Smooth muscle cell (in vitro differentiated cells): Measurements from ENCODE around the gene B4GALT2. TPM values are rescaled to one million over a fixed set of nuclear protein-coding genes. Genes with fewer than 3 reads are reported as not detected.

Experiments used
- DNase-seq: peaks from one replicate; lab custom pipeline; 2025; ENCODE audit not compliant: unreplicated experiment; lab: John Stamatoyannopoulos, UW
- H2AFZ ChIP-seq: fragments of 200-600 bp; sonication (generic); 2 replicates; pipeline ENCODE4 v1.6.0; 2016; ENCODE audit warnings: antibody characterized with exemption, low read depth, mild to moderate bottlenecking
- H3F3A ChIP-seq: fragments of 200-600 bp; sonication (generic); 2 replicates; pipeline ENCODE4 v1.6.0; 2017; ENCODE audit warnings: antibody characterized with exemption, low read depth
- H3K27ac ChIP-seq: fragments of 200-600 bp; sonication (generic); 2 replicates; pipeline ENCODE4 v1.5.1; 2016; ENCODE audit warnings: low read depth, mild to moderate bottlenecking
- H3K27me3 ChIP-seq: fragments of 200-600 bp; sonication (generic); 2 replicates; pipeline ENCODE4 v1.6.1; 2016; ENCODE audit warnings: low read depth, mild to moderate bottlenecking
- H3K36me3 ChIP-seq: fragments of 200-600 bp; sonication (generic); 2 replicates; pipeline ENCODE4 v1.5.1; 2016; ENCODE audit warnings: low read depth
- H3K4me1 ChIP-seq: fragments of 200-600 bp; sonication (generic); 2 replicates; pipeline ENCODE4 v1.5.1; 2016; ENCODE audit warnings: low read depth
- H3K4me2 ChIP-seq: fragments of 200-600 bp; sonication (generic); 2 replicates; pipeline ENCODE4 v1.6.0; 2016; ENCODE audit warnings: mild to moderate bottlenecking
- H3K4me3 ChIP-seq: fragments of 200-600 bp; sonication (generic); 2 replicates; pipeline ENCODE4 v1.5.1; 2016; ENCODE audit warnings: mild to moderate bottlenecking
- H3K79me2 ChIP-seq: fragments of 200-600 bp; sonication (generic); 2 replicates; pipeline ENCODE4 v1.6.0; 2016; ENCODE audit warnings: low read depth, mild to moderate bottlenecking
- H3K9ac ChIP-seq: fragments of 200-600 bp; sonication (generic); 2 replicates; pipeline ENCODE4 v1.6.0; 2016; ENCODE audit warnings: low read depth
- H3K9me3 ChIP-seq: fragments of 200-600 bp; sonication (generic); replicated peaks from 2 replicates; pipeline ENCODE4 v1.5.1; 2016; ENCODE audit warnings: low read depth
- H4K20me1 ChIP-seq: fragments of 200-600 bp; sonication (generic); 2 replicates; pipeline ENCODE4 v1.6.0; 2016; ENCODE audit warnings: low read depth
- CTCF ChIP-seq: fragments of 200-600 bp; sonication (generic); IDR thresholded peaks from 2 replicates; pipeline ENCODE4 v1.5.1; 2017; ENCODE audit warnings: borderline replicate concordance, mild to moderate bottlenecking, antibody characterized with exemption; ENCODE audit not compliant: insufficient read depth, poor library complexity, severe bottlenecking
- WGBS: methylation state at CpG from one replicate; pipeline ENCODE4 v1.1.7; 2016; ENCODE audit warnings: low lambda C conversion rate; 5-methylcytosine and 5-hydroxymethylcytosine counted together
- polyA plus RNA-seq: library from polyadenylated mRNA; unstranded; fragments of >200 nt; fragmentation: Nextera tagmentation; extraction: Ambion mirVana; gene quantifications from 2 replicates; pipeline ENCODE4 v1.2.1, GENCODE V29; 2016
- total RNA-seq: library from RNA; depleted of rRNA; stranded (reverse); fragments of >200 nt; gene quantifications from 2 replicates; pipeline ENCODE4 v1.2.3, GENCODE V29; 2014

B4GALT2 gene
- total and polyA plus RNA-seq, 2 experiments from 2014 or later: 52.4 to 135 TPM

GRCh38 chr1:44037154-44037553, 58.1 kb downstream of the B4GALT2 start:
- no peak for DNase-seq
- 91% methylated on average over 4 of the region's 5 CpGs for WGBS

GRCh38 chr1:44038876-44039657, 60.1 kb downstream of the B4GALT2 start:
- no peaks in the 10 kb centered on the region for H3K79me2 ChIP-seq
- 38% methylated on average over 2 of the region's 2 CpGs for WGBS
- H3K4me3 ChIP-seq: no peak overlapping the region
- H3K4me2 ChIP-seq: no peak overlapping the region
- H3K4me1 ChIP-seq: peaks cover 5% of the 10 kb centered on the region
- H3K27ac ChIP-seq: no peak overlapping the region
- no peaks in the 10 kb centered on the region for H3K9me3 ChIP-seq
- H3F3A ChIP-seq: no peaks in the 10 kb centered on the region
- H4K20me1 ChIP-seq: no peaks in the 10 kb centered on the region
- H3K36me3 ChIP-seq: no peaks in the 10 kb centered on the region
- no peak for DNase-seq
- H2AFZ ChIP-seq: no peak overlapping the region
- no peaks in the 10 kb centered on the region for H3K27me3 ChIP-seq
- H3K9ac ChIP-seq: no peak overlapping the region
- no peak for TF ChIP-seq CTCF

More at GRCh38 chr1:44037154-44037553, 58.1 kb downstream of the B4GALT2 start:
- no peaks in the 10 kb centered on the region for H3K27me3 ChIP-seq
- H3K79me2 ChIP-seq: no peaks in the 10 kb centered on the region
- H3K27ac ChIP-seq: no peak overlapping the region
- no peak for TF ChIP-seq CTCF
- H3K4me1 ChIP-seq: peaks cover 4% of the 10 kb centered on the region
- no peaks in the 10 kb centered on the region for H3F3A ChIP-seq
- H2AFZ ChIP-seq: no peak overlapping the region
- no peak overlapping the region for H3K4me3 ChIP-seq
- H4K20me1 ChIP-seq: no peaks in the 10 kb centered on the region
- H3K36me3 ChIP-seq: no peaks in the 10 kb centered on the region
- no peak overlapping the region for H3K4me2 ChIP-seq
- H3K9me3 ChIP-seq: no peaks in the 10 kb centered on the region
- no peak overlapping the region for H3K9ac ChIP-seq

- no peak for DNase-seq
- Histone ChIP-seq H2AFZ (no peak overlapping the region), H3K27ac (no peak overlapping the region), H3K4me3 (no peak overlapping the region), H3K4me1 (peaks cover 6% of the 10 kb centered on the region), H3K4me2 (no peak overlapping the region), H4K20me1 (no peaks in the 10 kb centered on the region), H3K27me3 (no peaks in the 10 kb centered on the region), H3K36me3 (no peaks in the 10 kb centered on the region), H3F3A (no peaks in the 10 kb centered on the region), H3K9ac (no peak overlapping the region), H3K9me3 (no peaks in the 10 kb centered on the region), H3K79me2 (no peaks in the 10 kb centered on the region)
- 94% methylated on average over 2 of the region's 2 CpGs for WGBS
- TF ChIP-seq CTCF: no peak
Observed at GRCh38 chr1:44040418-44040817, 61.4 kb downstream of the B4GALT2 start.

Other genes starting within 250 kb of the B4GALT2 start
- 0.36 TPM in 1 of 2 replicates, not detected in the other for gene ARTN, start 45.4 kb upstream of the B4GALT2 start, total RNA-seq
- gene ARTN, start 45.4 kb upstream of the B4GALT2 start, polyA plus RNA-seq: 0.27 and 0.34 TPM in 2 replicates
- gene IPO13, start 32.3 kb upstream of the B4GALT2 start, total RNA-seq: 10.4 and 11.2 TPM in 2 replicates
- gene IPO13, start 32.3 kb upstream of the B4GALT2 start, polyA plus RNA-seq: 19.3 and 21.2 TPM in 2 replicates
- gene DPH2, start 9.2 kb upstream of the B4GALT2 start, total RNA-seq: 9.8 and 23.5 TPM in 2 replicates
- 20.3 and 26.5 TPM in 2 replicates for gene DPH2, start 9.2 kb upstream of the B4GALT2 start, polyA plus RNA-seq
- 95.3 and 106 TPM in 2 replicates for gene ATP6V0B, start 4.2 kb upstream of the B4GALT2 start, total RNA-seq
- gene ATP6V0B, start 4.2 kb upstream of the B4GALT2 start, polyA plus RNA-seq: 203 and 222 TPM in 2 replicates
- gene CCDC24, start 12.4 kb downstream of the B4GALT2 start, total RNA-seq: 6.5 and 7.3 TPM in 2 replicates
- gene CCDC24, start 12.4 kb downstream of the B4GALT2 start, polyA plus RNA-seq: 11.4 and 16.6 TPM in 2 replicates
- gene SLC6A9, start 52.3 kb downstream of the B4GALT2 start, total RNA-seq: 10.2 and 13.7 TPM in 2 replicates
- 14.9 and 25.8 TPM in 2 replicates for gene SLC6A9, start 52.3 kb downstream of the B4GALT2 start, polyA plus RNA-seq
- gene KLF17, start 139.6 kb downstream of the B4GALT2 start, total RNA-seq: 0.04 TPM in 1 of 2 replicates, not detected in the other
- not detected in 2 replicates for gene KLF17, start 139.6 kb downstream of the B4GALT2 start, polyA plus RNA-seq
- 0.67 TPM in 1 of 2 replicates, not detected in the other for gene KLF18, start 162.4 kb downstream of the B4GALT2 start, total RNA-seq
- gene KLF18, start 162.4 kb downstream of the B4GALT2 start, polyA plus RNA-seq: not detected in 2 replicates
- 17.9 and 22.7 TPM in 2 replicates for gene DMAP1, start 234.3 kb downstream of the B4GALT2 start, total RNA-seq
- gene DMAP1, start 234.3 kb downstream of the B4GALT2 start, polyA plus RNA-seq: 34.8 and 45.0 TPM in 2 replicates